Neural progenitor cell (in vitro differentiated cells): ENCODE data around the gene AP1G1. TPM values are rescaled to one million over a fixed set of nuclear protein-coding genes. Genes with fewer than 3 reads are reported as not detected.

ENCODE experiments used
- DNase-seq: peaks from one replicate; pipeline ENCODE4 v3.0.0-alpha.2; 2016; ENCODE audit warnings: low spot score
- H2AFZ ChIP-seq: fragments of 200-600 bp; sonication (generic); replicated peaks from 2 replicates; pipeline ENCODE4 v1.6.1; 2016; ENCODE audit warnings: antibody characterized with exemption
- H3F3A ChIP-seq: fragments of 200-600 bp; sonication (generic); 2 replicates; pipeline ENCODE4 v1.6.1; 2016; ENCODE audit warnings: antibody characterized with exemption, low read depth
- H3K27ac ChIP-seq: fragments of 200-600 bp; sonication (generic); 2 replicates; pipeline ENCODE4 v1.5.1; 2016; ENCODE audit warnings: mild to moderate bottlenecking
- H3K27me3 ChIP-seq: fragments of 200-600 bp; sonication (generic); 2 replicates; pipeline ENCODE4 v1.6.1; 2016; ENCODE audit warnings: mild to moderate bottlenecking, moderate library complexity
- H3K36me3 ChIP-seq: fragments of 200-600 bp; sonication (generic); 2 replicates; pipeline ENCODE4 v1.5.1; 2016
- H3K4me1 ChIP-seq: fragments of 200-600 bp; sonication (generic); 2 replicates; pipeline ENCODE4 v1.6.1; 2016; ENCODE audit warnings: mixed run types
- H3K4me2 ChIP-seq: fragments of 200-600 bp; sonication (generic); 2 replicates; pipeline ENCODE4 v1.6.1; 2016
- H3K4me3 ChIP-seq: fragments of 200-600 bp; sonication (generic); 2 replicates; pipeline ENCODE4 v1.5.1; 2016
- H3K79me2 ChIP-seq: fragments of 200-600 bp; sonication (generic); 2 replicates; pipeline ENCODE4 v1.6.1; 2016; ENCODE audit warnings: low read depth
- H3K9ac ChIP-seq: fragments of 200-600 bp; sonication (generic); 2 replicates; pipeline ENCODE4 v1.6.1; 2016
- H3K9me3 ChIP-seq: fragments of 200-600 bp; sonication (generic); 2 replicates; pipeline ENCODE4 v1.5.1; 2016; ENCODE audit warnings: low read depth
- H4K20me1 ChIP-seq: fragments of 200-600 bp; sonication (generic); 2 replicates; pipeline ENCODE4 v1.6.1; 2016; ENCODE audit warnings: low read depth
- H3K27ac Mint-ChIP-seq: 3 replicates; pipeline ENCODE4 v1.8.0; 2021; ENCODE audit warnings: mixed read lengths
- H3K27me3 Mint-ChIP-seq: 2 replicates; pipeline ENCODE4 v1.8.0; 2022; ENCODE audit warnings: low read depth, mild to moderate bottlenecking, inconsistent platforms, moderate library complexity, mixed read lengths; ENCODE audit not compliant: insufficient read depth
- H3K36me3 Mint-ChIP-seq: 3 replicates; pipeline ENCODE4 v1.8.0; 2021; ENCODE audit warnings: mixed read lengths
- H3K4me1 Mint-ChIP-seq: 3 replicates; pipeline ENCODE4 v1.8.0; 2021; ENCODE audit warnings: mixed read lengths
- H3K4me3 Mint-ChIP-seq: 3 replicates; pipeline ENCODE4 v1.8.0; 2021; ENCODE audit warnings: mild to moderate bottlenecking, moderate library complexity, mixed read lengths
- H3K9me3 Mint-ChIP-seq: 3 replicates; pipeline ENCODE4 v1.8.0; 2020; ENCODE audit warnings: mixed read lengths
- CTCF ChIP-seq: fragments of 200-600 bp; sonication (generic); IDR thresholded peaks from 2 replicates; pipeline ENCODE4 v1.5.1; 2017; ENCODE audit warnings: antibody characterized with exemption, mild to moderate bottlenecking
- EZH2 ChIP-seq: fragments of 200-600 bp; sonication (generic); IDR thresholded peaks from 2 replicates; pipeline ENCODE4 v1.6.1; 2017; ENCODE audit warnings: antibody characterized with exemption, mild to moderate bottlenecking, moderate library complexity
- EZH2phosphoT487 ChIP-seq: fragments of 200-600 bp; sonication (generic); IDR thresholded peaks from 2 replicates; pipeline ENCODE4 v1.6.1; 2017; ENCODE audit warnings: antibody characterized with exemption
- total RNA-seq: library from RNA; depleted of rRNA; stranded (reverse); fragments of >200 nt; gene quantifications from 2 replicates; pipeline ENCODE4 v1.2.3, GENCODE V29; 2015; ENCODE audit warnings: low replicate concordance

Gene AP1G1
- total RNA-seq, 1 donor from 2014 or later, result 72.6 TPM

GRCh38 chr16:71711789-71712188 lies 96.8 kb downstream of the AP1G1 start:
- DNase-seq, result no peak
- H3K9me3 ChIP-seq, result no peaks in the 10 kb centered on the region
- H3K4me2 ChIP-seq, result no peak overlapping the region
- H3K4me3 ChIP-seq, result no peak overlapping the region
- no peaks in the 10 kb centered on the region for H3K36me3 ChIP-seq
- peaks cover 40% of the 10 kb centered on the region for H3K79me2 ChIP-seq
- no peak overlapping the region for H3K9ac ChIP-seq
- H3K4me1 ChIP-seq, result peaks cover 26% of the 10 kb centered on the region
- no peak for TF ChIP-seq CTCF
- no peak for TF ChIP-seq EZH2phosphoT487
- TF ChIP-seq EZH2, result no peak
- Mint-ChIP-seq H3K4me3 (no peak overlapping the region), H3K4me1 (peaks cover 16% of the 10 kb centered on the region), H3K36me3 (peaks cover 6% of the 10 kb centered on the region), H3K27me3 (no peaks in the 10 kb centered on the region), H3K27ac (no peak overlapping the region), H3K9me3 (no peaks in the 10 kb centered on the region)
- H3F3A ChIP-seq, result peaks cover 18% of the 10 kb centered on the region
- H3K27ac ChIP-seq, result no peak overlapping the region
- no peaks in the 10 kb centered on the region for H3K27me3 ChIP-seq
- no peak overlapping the region for H2AFZ ChIP-seq
- peaks cover 76% of the 10 kb centered on the region for H4K20me1 ChIP-seq

GRCh38 chr16:71709229-71709781 lies 99.3 kb downstream of the AP1G1 start:
- H4K20me1 ChIP-seq, result peaks cover 67% of the 10 kb centered on the region
- H3K9me3 ChIP-seq, result no peaks in the 10 kb centered on the region
- H3K4me2 ChIP-seq, result no peak overlapping the region
- Mint-ChIP-seq H3K4me1 (peaks cover 22% of the 10 kb centered on the region), H3K9me3 (no peaks in the 10 kb centered on the region), H3K4me3 (no peak overlapping the region), H3K27me3 (no peaks in the 10 kb centered on the region), H3K27ac (no peak overlapping the region), H3K36me3 (peaks cover 6% of the 10 kb centered on the region)
- no peak for TF ChIP-seq CTCF
- TF ChIP-seq EZH2phosphoT487, result no peak
- H3K79me2 ChIP-seq, result peaks cover 45% of the 10 kb centered on the region
- H2AFZ ChIP-seq, result no peak overlapping the region
- peaks cover 28% of the 10 kb centered on the region for H3F3A ChIP-seq
- peaks cover 26% of the 10 kb centered on the region for H3K4me1 ChIP-seq
- H3K27ac ChIP-seq, result no peak overlapping the region
- H3K36me3 ChIP-seq, result no peaks in the 10 kb centered on the region
- H3K4me3 ChIP-seq, result no peak overlapping the region
- no peaks in the 10 kb centered on the region for H3K27me3 ChIP-seq
- no peak for DNase-seq
- H3K9ac ChIP-seq, result no peak overlapping the region

GRCh38 chr16:71708696-71709095 lies 99.9 kb downstream of the AP1G1 start:
- Histone ChIP-seq H3F3A (peaks cover 28% of the 10 kb centered on the region), H3K4me1 (peaks cover 26% of the 10 kb centered on the region), H3K9me3 (no peaks in the 10 kb centered on the region), H3K9ac (no peak overlapping the region), H3K27me3 (no peaks in the 10 kb centered on the region), H3K79me2 (peaks cover 50% of the 10 kb centered on the region), H4K20me1 (peaks cover 61% of the 10 kb centered on the region), H2AFZ (no peak overlapping the region), H3K27ac (no peak overlapping the region), H3K4me3 (no peak overlapping the region), H3K36me3 (no peaks in the 10 kb centered on the region), H3K4me2 (no peak overlapping the region)
- Mint-ChIP-seq H3K27me3 (no peaks in the 10 kb centered on the region), H3K27ac (no peak overlapping the region), H3K36me3 (peaks cover 6% of the 10 kb centered on the region), H3K4me3 (no peak overlapping the region), H3K9me3 (no peaks in the 10 kb centered on the region), H3K4me1 (peaks cover 22% of the 10 kb centered on the region)
- no peak for DNase-seq
- TF ChIP-seq CTCF, result no peak
- no peak for TF ChIP-seq EZH2phosphoT487
- TF ChIP-seq EZH2, result no peak
